HL-60/S4 treated with retinoic acid at 250 ng/mL for 4 days and 3 days (cell line): Measurements from ENCODE around the gene HLA-E.

Experiments
- in situ Hi-C: fragments of 300-500 bp; cut with MboI; formaldehyde crosslinking; loops from 2 replicates; pipeline ENCODE4 v1.7.0; 2022; ENCODE audit warnings: low sequenced_read_pairs

HLA-E gene

DNA sequence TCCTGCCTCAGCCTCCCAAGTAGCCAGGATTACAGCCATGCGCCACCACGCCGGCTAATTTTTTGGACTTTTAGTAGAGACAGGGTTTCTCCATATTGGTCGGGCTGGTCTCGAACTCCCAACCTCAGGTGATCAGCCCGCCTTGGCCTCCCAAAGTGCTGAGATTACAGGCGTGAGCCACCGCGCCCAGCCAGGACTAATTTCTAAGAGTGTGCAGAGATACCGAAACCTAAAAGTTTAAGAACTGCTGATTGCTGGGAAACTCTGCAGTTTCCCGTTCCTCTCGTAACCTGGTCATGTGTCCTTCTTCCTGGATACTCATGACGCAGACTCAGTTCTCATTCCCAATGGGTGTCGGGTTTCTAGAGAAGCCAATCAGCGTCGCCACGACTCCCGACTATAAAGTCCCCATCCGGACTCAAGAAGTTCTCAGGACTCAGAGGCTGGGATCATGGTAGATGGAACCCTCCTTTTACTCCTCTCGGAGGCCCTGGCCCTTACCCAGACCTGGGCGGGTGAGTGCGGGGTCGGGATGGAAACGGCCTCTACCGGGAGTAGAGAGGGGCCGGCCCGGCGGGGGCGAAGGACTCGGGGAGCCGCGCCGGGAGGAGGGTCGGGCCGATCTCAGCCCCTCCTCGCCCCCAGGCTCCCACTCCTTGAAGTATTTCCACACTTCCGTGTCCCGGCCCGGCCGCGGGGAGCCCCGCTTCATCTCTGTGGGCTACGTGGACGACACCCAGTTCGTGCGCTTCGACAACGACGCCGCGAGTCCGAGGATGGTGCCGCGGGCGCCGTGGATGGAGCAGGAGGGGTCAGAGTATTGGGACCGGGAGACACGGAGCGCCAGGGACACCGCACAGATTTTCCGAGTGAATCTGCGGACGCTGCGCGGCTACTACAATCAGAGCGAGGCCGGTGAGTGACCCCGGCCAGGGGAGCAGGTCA, at the start of gene HLA-E:
TSS of gene HLA-E (plus strand) at position 429 of the 945 bp plus-strand sequence. CDS start at position 452, 23 bp downstream.
- in situ Hi-C loops, result loop anchor here (25.0 kb wide), 1 partner anchor 598 kb away; no protein-coding TSS in a partner anchor

DNA sequence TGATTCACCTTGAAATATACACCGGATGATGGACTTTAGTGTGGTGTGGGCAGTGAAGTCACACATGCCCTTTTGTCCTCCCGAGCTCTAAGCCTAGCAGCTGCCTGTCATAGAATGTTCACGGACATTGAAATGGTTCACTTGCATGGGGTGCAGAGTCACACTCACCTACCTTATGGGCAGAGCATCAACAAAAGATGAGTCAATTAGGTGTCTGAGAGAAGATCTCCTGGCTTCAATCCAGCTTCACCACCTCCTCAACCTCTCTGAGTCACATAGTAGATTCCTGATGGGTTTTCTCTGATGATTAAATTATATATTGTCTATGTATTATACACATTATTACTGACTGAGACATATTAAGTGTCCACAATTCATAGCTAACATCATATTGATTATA, 48.1 kb upstream of the HLA-E start:
- in situ Hi-C loops, result no loop called here

- in situ Hi-C loops, result no loop called here
These were observed 45.5 kb upstream of the HLA-E start for GRCh38 chr6:30443657-30444450.

DNA sequence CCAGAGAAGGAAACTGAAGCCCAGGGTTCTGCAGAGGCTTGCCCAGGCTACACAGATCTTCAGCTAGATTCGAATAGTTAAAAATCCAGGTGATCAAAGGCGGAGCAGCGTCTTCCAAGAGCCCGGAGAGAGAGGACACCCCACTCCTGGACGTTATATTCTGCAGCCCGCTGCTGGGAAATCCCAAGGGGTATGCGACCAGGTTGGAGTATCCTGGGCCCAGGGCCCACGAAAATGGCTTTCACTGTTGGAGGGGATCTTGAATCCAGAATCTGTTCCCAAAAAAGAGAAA, 44.9 kb upstream of the HLA-E start:
- in situ Hi-C loops, result no loop called here

GRCh38 chr6:30446259-30446658, 43.0 kb upstream of the HLA-E start:
- in situ Hi-C loops, result no loop called here

GRCh38 chr6:30447237-30447636, 42.1 kb upstream of the HLA-E start:
- in situ Hi-C loops, result no loop called here

- in situ Hi-C loops, result no loop called here
These were observed 38.8 kb upstream of the HLA-E start for GRCh38 chr6:30450548-30450908.

DNA sequence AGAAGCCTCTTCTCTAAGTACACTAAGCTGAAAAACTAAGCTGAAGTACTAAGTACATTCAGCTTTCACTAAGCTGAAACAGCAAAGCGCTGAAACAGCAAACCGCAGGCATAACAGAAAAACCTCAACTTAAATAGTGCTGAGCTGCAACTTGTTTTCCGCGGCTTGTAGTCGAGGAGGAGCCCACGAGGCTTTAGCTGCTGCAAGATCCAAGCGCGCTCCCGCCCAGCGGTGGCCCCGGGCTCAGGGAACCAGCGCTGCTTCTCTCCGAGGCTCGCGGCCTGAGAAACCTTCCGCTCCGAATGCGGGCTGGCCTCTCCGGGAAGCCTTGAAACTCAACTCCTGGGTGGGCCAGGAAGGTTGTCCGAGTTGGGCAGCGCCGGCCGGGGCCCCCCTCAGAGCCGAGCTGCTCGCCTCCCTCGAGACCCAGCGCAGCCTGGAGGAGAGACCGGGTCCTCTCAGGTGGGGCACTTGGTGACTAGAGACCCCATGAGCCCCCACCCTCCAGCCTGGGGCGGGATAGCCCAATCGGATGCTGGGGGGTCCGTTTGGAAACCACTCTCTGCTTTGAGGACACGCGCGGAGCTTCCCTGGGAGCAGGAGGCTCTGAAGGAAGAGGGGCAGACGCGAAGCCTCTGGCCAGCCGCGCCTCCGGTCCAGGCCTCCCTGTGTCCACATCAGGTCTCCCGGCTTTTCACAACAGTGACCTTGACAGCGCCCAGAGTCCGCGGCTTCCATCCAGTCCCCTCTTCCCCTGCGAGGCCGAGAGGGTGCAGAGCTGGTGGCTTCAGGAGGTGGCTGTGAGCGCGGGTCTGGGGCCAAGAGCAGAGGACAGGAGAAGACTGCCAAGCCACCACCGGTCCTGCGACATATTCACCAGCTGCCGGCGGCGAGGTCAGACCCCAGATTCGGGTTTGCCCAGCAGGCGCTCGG, 38.1 kb upstream of the HLA-E start:
- in situ Hi-C loops, result no loop called here

- in situ Hi-C loops, result no loop called here
These were observed 36.4 kb upstream of the HLA-E start for GRCh38 chr6:30452736-30453507.

GRCh38 chr6:30453508-30454116, 35.7 kb upstream of the HLA-E start:
- in situ Hi-C loops, result no loop called here

DNA sequence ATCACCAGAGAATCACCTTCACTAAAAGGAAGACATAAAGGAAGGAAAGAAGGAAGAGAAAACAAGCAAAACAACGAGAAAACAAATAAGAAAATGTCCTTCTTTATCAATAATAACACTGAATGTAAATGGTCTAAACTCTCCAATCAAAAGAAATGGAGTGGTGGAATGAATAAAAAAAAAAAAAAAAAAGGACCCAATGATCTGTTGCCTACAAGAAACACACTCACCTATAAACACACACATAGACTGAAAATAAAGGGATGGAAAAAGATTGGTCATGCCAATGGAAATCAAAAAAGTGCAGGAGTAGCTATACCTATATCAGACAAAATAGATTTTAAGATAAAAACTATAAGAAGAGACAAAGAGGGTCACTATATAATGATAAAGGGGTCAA, 30.2 kb upstream of the HLA-E start:
- in situ Hi-C loops, result no loop called here

- in situ Hi-C loops, result no loop called here
These were observed 28.3 kb upstream of the HLA-E start for GRCh38 chr6:30461055-30461454.

DNA sequence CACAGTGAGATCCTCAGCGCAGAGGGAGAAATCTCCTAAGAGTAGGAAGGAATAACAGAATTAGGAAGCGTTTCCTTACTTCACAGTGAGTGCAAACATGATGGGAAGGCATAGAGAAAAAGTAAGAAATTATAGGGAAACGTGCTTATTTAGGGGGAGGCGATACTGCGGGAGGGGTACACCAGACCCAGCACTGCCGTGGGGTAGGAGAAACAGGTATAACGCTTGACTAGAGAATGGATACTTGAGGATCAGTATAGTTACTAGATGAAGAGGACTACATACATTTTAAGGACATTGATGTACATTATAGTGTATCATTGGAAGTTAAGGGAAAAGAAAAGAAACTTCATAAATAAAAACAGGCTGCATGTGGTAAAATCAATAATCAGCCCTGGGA, 26.8 kb upstream of the HLA-E start:
- in situ Hi-C loops, result no loop called here

GRCh38 chr6:30463242-30463641, 26.1 kb upstream of the HLA-E start:
- in situ Hi-C loops, result no loop called here

DNA sequence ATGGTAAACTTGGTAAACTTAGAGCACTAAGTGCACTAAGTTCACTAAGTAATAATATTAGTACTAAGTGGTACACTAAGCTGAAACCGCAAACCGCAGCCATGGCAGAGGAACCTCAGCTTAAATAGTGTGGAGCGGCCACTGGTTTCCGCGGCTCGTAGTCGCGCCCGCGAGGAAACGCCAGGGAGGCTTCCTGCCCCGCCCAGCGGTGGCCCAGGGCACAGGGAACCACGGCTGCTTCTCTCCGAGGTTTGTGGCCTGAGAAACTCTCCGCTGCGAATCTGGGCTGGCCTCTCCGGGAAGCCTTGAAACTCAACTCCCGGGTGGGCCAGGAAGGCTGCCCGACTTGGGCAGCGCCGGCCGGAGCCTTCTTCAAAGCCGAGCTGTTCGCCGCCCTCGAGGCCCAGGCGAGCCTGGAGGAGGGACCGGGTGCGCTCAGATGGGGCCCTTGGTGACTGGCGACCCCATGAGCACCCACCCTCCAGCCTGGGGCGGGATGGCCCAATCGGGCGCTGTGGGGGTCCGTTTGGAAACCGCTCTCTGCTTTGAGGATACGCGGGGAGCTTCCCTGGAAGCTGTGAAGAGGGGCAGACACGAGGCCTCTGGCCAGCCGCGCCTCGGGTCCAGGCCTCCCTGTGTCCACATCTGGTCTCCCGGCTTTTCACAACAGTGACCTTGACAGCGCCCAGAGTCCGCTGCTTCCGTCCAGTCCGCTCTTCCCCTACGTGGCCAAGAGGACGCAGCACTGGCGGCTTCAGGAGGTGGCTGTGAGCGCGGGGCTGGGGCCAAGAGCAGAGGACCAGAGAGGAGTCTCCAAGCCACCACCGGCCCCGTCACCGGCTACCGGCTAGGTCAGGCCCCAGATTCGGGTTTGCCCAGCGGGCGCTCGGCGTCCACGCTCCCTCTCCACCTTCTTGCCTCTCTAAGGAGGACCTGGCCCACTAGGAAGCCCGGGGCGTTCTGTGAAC, 25.4 kb upstream of the HLA-E start:
- in situ Hi-C loops, result no loop called here

DNA sequence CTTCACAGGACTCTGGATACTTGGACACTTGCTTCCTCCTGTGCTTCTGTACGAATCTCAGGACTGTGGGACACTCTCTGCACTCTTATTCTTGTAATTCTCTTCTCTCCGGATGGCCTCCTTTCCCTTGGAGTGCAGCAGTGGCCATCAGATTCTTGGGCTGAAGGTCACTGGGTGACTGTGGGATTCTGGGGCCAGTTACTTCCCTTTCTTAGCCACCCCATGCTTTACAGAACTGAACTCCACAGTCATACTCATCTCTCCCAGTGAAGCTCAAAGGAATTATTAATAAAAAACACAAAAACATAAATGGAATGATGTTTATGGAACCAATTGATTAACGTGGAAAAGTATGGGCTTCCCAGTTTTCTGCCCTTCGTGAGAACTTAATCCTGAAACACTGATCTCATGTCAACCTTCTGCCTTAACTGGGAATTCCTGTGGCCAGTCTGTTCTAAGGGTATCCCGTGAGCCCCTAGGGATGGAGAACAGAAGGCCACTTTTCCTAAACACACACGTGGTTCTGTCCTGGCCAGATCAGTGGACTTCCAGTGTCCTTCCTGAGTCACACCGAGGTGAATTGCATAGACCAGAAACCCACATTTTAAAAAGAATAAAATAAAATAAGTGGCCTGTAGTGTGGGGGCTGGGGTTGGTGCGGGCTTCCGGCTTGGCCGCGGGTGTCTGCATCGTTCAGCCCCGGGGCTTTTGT, 23.6 kb upstream of the HLA-E start:
- in situ Hi-C loops, result no loop called here

GRCh38 chr6:30470968-30471367, 18.3 kb upstream of the HLA-E start:
- in situ Hi-C loops, result no loop called here

DNA sequence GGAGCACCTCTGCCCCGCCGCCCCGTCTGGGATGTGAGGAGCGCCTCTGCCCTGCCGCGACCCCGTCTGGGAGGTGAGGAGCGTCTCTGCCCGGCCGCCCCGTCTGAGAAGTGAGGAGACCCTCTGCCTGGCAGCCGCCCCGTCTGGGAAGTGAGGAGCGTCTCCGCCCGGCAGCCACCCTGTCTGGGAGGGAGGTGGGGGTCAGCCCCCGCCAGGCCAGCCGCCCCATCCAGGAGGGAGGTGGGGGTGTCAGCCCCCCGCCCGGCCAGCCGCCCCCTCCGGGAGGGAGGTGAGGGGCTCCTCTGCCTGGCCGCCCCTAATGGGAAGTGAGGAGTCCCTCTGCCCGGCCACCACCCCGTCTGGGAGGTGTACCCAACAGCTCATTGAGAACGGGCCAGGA, 14.2 kb upstream of the HLA-E start:
- in situ Hi-C loops, result loop anchor here (25.0 kb wide), 1 partner anchor 612 kb away; no protein-coding TSS in a partner anchor
